NCI-H345 treated with DMSO at 0.1 percent for 48 hours (cell line): ENCODE measurements around the gene KCNAB1.

Experiments used
- DNase-seq: peaks from one replicate; lab custom pipeline; 2025; ENCODE audit not compliant: unreplicated experiment; lab: John Stamatoyannopoulos, UW

The KCNAB1 gene

GRCh38 chr3:156305672-156306071 lies 185.3 kb downstream of the KCNAB1 start:
- no peak for DNase-seq

GRCh38 chr3:156307704-156308103 lies 187.3 kb downstream of the KCNAB1 start:
- no peak for DNase-seq

- DNase-seq: no peak
Observed at GRCh38 chr3:156311431-156311830, 191.1 kb downstream of the KCNAB1 start.

- DNase-seq: no peak
Observed at GRCh38 chr3:156311930-156312329, 191.6 kb downstream of the KCNAB1 start.

GRCh38 chr3:156316076-156316475 lies 195.7 kb downstream of the KCNAB1 start:
- no peak for DNase-seq

DNA sequence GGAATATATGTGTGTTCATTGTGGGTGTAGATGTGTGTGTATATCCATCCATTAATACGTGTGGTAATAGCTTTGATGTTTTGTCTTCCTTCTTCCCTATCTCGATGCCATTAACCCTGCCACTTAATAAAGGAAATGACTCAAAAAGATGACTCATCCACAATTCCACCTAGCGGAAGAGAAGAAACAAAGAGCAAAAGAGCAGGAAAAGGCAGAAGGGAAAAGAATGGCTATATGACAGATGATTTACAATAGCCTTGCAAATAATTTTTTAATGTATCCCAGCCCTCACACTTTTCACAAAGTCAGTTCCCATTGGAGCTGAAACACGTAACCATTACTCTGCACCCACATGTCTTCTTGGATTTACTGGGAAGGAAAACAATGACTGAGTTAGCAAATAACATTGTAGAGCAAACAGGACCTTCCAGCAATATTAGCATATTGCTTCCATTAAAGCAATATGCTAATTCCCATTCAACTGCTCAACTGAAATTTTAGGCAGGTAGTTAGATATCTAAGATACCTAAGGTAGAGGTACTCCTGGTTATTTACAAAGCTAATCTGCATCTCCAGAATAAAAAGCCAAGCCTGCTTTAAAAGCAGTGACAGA lies 197.2 kb downstream of the KCNAB1 start:
- DNase-seq: peak; percentile 15

DNA sequence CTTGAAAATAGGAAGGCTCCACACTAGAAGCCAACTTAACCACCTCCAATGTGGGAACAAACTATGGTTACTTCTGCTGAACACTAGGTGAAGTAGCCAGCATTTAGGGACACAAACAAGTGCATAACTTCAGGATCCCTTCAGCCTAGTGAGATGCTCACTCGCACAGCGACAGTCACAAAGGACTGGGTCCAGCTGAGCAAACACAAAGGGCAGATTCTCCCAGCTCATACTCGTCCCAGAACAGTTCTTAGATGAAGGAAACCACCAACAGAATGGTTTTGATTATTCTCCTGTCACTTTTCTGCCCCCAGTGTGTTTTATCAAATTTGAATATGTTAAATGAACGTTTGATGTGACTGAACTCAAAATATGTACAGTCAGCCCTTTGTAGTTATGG lies 201.6 kb downstream of the KCNAB1 start:
- DNase-seq: peak; percentile 7

DNA sequence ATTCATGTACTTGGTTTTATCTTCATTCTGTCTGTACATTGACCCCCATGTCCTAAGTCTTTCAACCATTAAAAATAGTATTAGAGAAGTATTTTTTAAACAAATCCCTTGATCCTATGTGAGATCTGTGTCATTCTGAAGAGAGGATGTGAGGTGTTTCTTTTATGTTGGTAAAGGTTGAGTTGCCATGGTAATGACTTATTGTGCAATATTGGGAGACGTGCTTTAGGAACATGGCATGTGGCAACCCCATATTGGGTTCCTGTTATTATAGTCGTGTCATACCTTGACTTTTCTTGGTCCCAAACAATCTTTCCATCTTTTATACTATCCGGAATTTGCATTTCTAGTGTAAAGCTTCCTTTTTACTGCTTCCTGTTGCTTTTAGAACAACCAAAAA lies 203.1 kb downstream of the KCNAB1 start:
- DNase-seq: no peak

DNA sequence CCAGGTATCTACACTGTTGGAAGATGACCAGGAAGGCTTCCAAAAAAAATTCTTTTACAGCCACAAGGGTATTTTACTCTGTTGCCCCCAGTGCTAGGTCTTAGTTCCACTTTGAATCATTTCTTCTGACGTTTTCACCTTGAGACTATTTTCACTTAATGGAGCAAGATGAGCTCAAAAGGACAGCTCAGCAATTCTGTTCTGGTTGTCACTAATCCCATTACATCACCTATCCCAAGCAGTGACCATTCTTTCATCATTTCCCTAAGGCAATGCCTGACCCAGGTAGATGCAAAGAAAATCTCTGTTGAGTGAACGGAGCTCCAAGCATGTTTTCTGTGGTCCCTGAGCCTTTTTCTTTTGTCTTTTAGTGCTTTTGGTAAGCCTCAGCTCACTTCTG lies 210.0 kb downstream of the KCNAB1 start:
- no peak for DNase-seq

DNA sequence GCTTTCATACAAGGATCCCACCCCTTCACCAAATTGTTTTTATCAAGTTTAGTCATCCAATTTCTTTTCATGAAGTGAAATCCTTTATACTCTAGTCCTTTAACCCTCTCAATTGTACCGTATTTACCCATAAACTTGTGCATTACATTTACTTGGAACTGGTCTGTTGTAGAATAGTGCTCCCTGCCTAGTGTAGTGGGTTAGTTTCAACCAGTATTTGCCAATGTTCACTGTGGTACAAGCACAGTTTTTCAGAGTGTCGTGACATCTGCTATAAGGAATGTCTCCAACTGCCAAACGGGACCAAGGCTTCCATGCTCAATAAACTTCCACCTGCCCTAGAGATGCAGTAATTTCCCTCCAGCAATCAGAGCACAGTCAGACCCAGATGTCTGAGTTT lies 211.9 kb downstream of the KCNAB1 start:
- DNase-seq: no peak

DNA sequence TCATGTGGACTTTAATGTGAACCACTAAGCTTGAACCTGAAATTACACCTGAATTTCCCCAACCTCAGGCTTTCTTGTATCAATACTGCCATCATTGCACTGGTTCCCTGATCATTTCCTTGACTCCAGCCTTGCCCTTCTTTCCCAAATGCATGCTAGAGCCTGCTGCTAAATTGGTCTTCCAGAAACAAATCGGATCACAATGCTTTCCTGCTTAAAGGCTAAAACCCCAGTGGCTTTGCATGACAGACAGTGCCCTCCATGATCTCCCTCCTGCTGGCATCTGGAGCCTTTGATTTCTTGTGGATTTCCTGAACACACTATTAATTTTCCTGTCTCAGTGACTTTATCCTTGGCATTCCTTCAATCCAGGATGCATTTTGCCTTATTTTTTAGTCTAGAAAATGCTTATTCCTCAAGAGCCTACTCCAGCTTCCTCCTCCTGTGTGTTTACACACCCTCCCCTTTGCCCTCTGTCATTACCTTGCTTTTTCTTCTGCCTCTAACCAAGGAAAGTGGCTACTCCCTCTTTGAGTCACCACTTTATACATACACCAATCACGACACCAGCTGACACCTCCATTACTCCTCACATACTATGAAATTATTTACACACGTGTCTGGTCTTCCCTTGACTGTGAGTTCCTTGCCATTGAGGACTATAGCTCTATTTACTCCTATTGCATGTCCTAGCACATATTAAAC lies 214.6 kb downstream of the KCNAB1 start:
- no peak for DNase-seq

DNA sequence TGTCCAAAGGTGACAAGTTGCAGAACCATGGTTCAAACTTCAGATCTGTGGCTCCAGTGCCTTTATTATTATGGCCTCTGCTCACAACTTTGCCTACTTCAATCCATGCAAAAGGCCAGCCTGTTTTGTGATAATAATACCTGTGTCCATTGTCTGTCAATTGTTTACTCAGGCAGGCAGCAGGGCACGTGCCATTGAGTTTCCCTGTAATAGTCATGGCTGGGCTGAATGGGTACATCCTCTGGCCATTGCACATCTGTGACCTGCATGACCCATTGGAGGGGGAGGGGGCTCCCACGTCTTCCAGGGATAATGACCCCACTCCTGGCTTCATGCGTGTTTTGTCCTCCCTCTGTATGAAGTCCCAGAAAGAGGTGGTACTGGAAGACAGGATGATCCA lies 219.1 kb downstream of the KCNAB1 start:
- no peak for DNase-seq

DNA sequence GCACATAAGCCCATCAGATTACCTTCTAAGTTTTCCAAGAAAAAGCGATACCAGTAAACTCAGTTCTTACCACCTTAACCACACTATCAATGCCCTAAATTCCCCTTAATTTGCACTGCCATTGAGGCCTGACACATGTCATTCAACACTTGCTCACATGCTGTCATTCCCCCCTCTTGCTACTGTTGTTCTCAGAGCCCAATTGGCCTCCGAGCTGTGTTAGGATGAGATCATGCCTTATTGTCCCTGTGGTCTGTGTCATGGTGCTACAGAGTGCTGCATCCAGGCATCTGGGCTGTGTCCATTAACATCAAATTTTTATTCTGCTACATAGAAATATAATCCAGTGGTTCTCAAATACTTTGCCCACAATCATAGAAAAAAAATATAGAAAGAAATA lies 221.0 kb downstream of the KCNAB1 start:
- DNase-seq: no peak

DNA sequence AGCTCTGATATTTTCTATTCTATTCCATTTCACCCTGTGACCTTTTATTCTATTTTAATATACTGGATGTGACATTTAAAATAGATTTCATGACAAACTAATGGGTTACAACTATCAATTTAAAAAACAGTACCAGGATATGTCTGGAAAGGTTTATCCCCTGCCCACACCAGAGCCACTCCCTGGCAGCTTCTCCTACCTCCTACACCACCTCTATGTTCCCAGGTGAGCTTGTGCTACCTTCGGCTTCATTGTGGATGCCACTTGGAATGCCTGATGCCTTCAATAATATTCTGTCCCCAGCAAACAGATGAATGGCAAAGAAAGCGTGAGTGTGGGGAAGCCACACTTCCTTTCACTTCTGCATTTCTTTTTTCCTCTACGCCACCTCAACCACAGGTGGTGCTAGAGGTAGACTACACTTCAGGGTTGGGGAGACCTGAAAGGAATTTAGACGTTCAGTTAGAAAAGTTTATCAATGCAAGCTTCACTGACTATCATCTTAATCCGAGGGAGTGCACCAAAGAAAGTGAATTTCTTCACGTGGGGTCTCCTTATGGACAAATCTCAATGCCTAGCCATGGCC lies 221.5 kb downstream of the KCNAB1 start:
- DNase-seq: no peak

DNA sequence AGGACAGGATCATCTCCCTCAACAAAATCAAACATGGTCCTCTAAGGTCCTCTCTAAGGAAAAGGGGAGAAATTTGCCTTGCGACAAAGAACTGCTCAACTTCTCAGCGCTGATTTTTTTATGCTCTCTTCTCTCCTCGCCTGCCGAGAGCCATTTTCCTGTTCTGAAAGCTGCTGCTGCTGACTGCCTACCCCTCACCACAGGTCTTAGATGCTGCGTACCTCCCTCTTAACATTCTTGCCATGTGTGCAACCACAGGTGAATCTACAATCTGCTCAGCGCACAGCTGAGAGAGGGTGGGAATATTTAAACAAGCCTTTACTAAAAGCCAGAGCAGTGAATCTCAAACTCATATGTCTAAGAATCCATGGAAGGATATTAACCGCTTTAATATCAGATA lies 223.8 kb downstream of the KCNAB1 start:
- no peak for DNase-seq

DNA sequence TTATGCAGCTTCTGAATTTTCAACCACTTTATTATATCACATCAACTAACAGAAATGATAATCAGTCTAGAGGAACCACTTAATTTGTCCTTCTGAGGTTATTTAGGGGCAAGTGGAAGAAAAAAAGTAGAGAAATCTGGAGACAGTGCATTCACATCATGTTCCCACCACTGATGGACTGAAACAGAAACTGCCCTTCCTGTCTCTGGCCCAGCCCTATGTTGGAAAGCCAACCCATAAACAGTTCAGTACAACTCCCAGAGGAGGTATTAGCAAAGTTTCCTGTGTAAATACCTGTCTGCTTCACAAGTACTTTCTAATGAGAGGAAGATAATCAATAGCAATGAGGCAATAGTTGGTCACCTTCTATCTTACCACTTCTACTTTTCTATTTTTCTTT lies 228.7 kb downstream of the KCNAB1 start:
- DNase-seq: no peak

DNA sequence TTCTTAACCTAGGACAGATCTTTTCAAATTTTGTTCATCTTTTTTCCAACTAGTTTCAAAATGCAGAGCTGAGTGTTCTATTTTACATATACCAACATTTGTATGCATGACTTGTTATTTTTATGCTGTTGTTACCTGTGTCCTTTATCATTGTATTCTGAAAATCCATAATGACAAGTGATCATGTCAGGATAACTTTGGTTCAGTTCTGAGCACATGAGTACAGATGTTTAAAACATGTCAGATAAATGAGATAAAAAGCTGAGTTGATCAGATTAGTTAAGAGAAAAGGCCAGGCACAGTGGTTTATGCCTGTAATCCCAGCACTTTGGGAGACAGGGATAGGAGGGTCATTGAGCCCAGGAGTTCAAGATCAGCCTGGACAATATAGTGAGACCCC lies 229.6 kb downstream of the KCNAB1 start:
- no peak for DNase-seq

DNA sequence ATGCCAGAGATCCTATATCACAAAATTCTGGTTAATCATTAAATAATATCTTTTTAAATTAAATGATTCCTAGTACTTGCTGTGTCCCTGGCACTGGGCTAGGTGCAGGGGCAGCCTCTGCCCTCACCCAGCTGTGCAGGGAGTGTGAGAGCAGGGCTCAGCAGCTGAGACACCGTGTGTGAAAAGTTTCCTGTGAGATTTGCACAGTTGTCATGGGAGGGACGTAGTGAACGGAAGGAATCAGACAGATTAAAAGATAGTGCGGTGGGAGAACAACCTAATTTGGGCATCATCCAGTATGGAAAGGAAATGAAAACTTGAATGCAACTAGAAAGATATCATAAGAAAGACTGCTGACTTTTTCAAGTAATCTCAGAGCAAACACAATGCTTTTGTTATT lies 230.4 kb downstream of the KCNAB1 start:
- DNase-seq: no peak

GRCh38 chr3:156351783-156352182 lies 231.4 kb downstream of the KCNAB1 start:
- no peak for DNase-seq

- DNase-seq: no peak
Observed at GRCh38 chr3:156352728-156353127, 232.3 kb downstream of the KCNAB1 start.

- DNase-seq: no peak
Observed at GRCh38 chr3:156353563-156353962, 233.2 kb downstream of the KCNAB1 start.

- no peak for DNase-seq
Observed at GRCh38 chr3:156356537-156357363, 236.4 kb downstream of the KCNAB1 start.
